Smooth muscle cell (in vitro differentiated cells): Measurements from ENCODE around the gene DNAH17. TPM values are rescaled to one million over a fixed set of nuclear protein-coding genes. Genes with fewer than 3 reads are reported as not detected.

Experiments
- DNase-seq: peaks from one replicate; lab custom pipeline; 2025; ENCODE audit not compliant: unreplicated experiment; lab: John Stamatoyannopoulos, UW
- H2AFZ ChIP-seq: fragments of 200-600 bp; sonication (generic); 2 replicates; pipeline ENCODE4 v1.6.0; 2016; ENCODE audit warnings: antibody characterized with exemption, low read depth, mild to moderate bottlenecking
- H3F3A ChIP-seq: fragments of 200-600 bp; sonication (generic); 2 replicates; pipeline ENCODE4 v1.6.0; 2017; ENCODE audit warnings: antibody characterized with exemption, low read depth
- H3K27ac ChIP-seq: fragments of 200-600 bp; sonication (generic); 2 replicates; pipeline ENCODE4 v1.5.1; 2016; ENCODE audit warnings: low read depth, mild to moderate bottlenecking
- H3K27me3 ChIP-seq: fragments of 200-600 bp; sonication (generic); 2 replicates; pipeline ENCODE4 v1.6.1; 2016; ENCODE audit warnings: low read depth, mild to moderate bottlenecking
- H3K36me3 ChIP-seq: fragments of 200-600 bp; sonication (generic); 2 replicates; pipeline ENCODE4 v1.5.1; 2016; ENCODE audit warnings: low read depth
- H3K4me1 ChIP-seq: fragments of 200-600 bp; sonication (generic); 2 replicates; pipeline ENCODE4 v1.5.1; 2016; ENCODE audit warnings: low read depth
- H3K4me2 ChIP-seq: fragments of 200-600 bp; sonication (generic); 2 replicates; pipeline ENCODE4 v1.6.0; 2016; ENCODE audit warnings: mild to moderate bottlenecking
- H3K4me3 ChIP-seq: fragments of 200-600 bp; sonication (generic); 2 replicates; pipeline ENCODE4 v1.5.1; 2016; ENCODE audit warnings: mild to moderate bottlenecking
- H3K79me2 ChIP-seq: fragments of 200-600 bp; sonication (generic); 2 replicates; pipeline ENCODE4 v1.6.0; 2016; ENCODE audit warnings: low read depth, mild to moderate bottlenecking
- H3K9ac ChIP-seq: fragments of 200-600 bp; sonication (generic); 2 replicates; pipeline ENCODE4 v1.6.0; 2016; ENCODE audit warnings: low read depth
- H3K9me3 ChIP-seq: fragments of 200-600 bp; sonication (generic); replicated peaks from 2 replicates; pipeline ENCODE4 v1.5.1; 2016; ENCODE audit warnings: low read depth
- H4K20me1 ChIP-seq: fragments of 200-600 bp; sonication (generic); 2 replicates; pipeline ENCODE4 v1.6.0; 2016; ENCODE audit warnings: low read depth
- CTCF ChIP-seq: fragments of 200-600 bp; sonication (generic); IDR thresholded peaks from 2 replicates; pipeline ENCODE4 v1.5.1; 2017; ENCODE audit warnings: borderline replicate concordance, mild to moderate bottlenecking, antibody characterized with exemption; ENCODE audit not compliant: insufficient read depth, poor library complexity, severe bottlenecking
- WGBS: methylation state at CpG from one replicate; pipeline ENCODE4 v1.1.7; 2016; ENCODE audit warnings: low lambda C conversion rate; 5-methylcytosine and 5-hydroxymethylcytosine counted together
- polyA plus RNA-seq: library from polyadenylated mRNA; unstranded; fragments of >200 nt; fragmentation: Nextera tagmentation; extraction: Ambion mirVana; gene quantifications from 2 replicates; pipeline ENCODE4 v1.2.1, GENCODE V29; 2016
- total RNA-seq: library from RNA; depleted of rRNA; stranded (reverse); fragments of >200 nt; gene quantifications from 2 replicates; pipeline ENCODE4 v1.2.3, GENCODE V29; 2014

The DNAH17 gene
- total and polyA plus RNA-seq, 2 experiments from 2014 or later, result 0.18 to 0.98 TPM

GRCh38 chr17:78619334-78619733, 42.1 kb upstream of the DNAH17 start:
- 93% methylated on average over 5 of the region's 5 CpGs for WGBS
- H3K36me3 ChIP-seq, result no peaks in the 10 kb centered on the region
- H3K9ac ChIP-seq, result no peak overlapping the region
- H3K4me3 ChIP-seq, result no peak overlapping the region
- no peaks in the 10 kb centered on the region for H3K79me2 ChIP-seq
- no peak overlapping the region for H3K27ac ChIP-seq
- no peak overlapping the region for H2AFZ ChIP-seq
- no peaks in the 10 kb centered on the region for H3K27me3 ChIP-seq
- no peaks in the 10 kb centered on the region for H3K9me3 ChIP-seq
- no peaks in the 10 kb centered on the region for H3K4me1 ChIP-seq
- no peak overlapping the region for H3K4me2 ChIP-seq
- no peaks in the 10 kb centered on the region for H4K20me1 ChIP-seq
- TF ChIP-seq CTCF, result no peak
- no peaks in the 10 kb centered on the region for H3F3A ChIP-seq
- no peak for DNase-seq

GRCh38 chr17:78618264-78619066, 41.3 kb upstream of the DNAH17 start:
- no peaks in the 10 kb centered on the region for H3K27me3 ChIP-seq
- no peaks in the 10 kb centered on the region for H4K20me1 ChIP-seq
- H3K4me3 ChIP-seq, result no peak overlapping the region
- no peak overlapping the region for H3K27ac ChIP-seq
- H3K36me3 ChIP-seq, result no peaks in the 10 kb centered on the region
- 83% methylated on average over 20 of the region's 20 CpGs for WGBS
- no peak overlapping the region for H3K9ac ChIP-seq
- H3K9me3 ChIP-seq, result no peaks in the 10 kb centered on the region
- no peaks in the 10 kb centered on the region for H3F3A ChIP-seq
- no peak for TF ChIP-seq CTCF
- no peak overlapping the region for H2AFZ ChIP-seq
- no peak overlapping the region for H3K4me2 ChIP-seq
- DNase-seq, result no peak
- no peaks in the 10 kb centered on the region for H3K79me2 ChIP-seq
- H3K4me1 ChIP-seq, result no peaks in the 10 kb centered on the region

- no peak for TF ChIP-seq CTCF
- H3K27me3 ChIP-seq, result no peaks in the 10 kb centered on the region
- H3K4me2 ChIP-seq, result no peak overlapping the region
- no peaks in the 10 kb centered on the region for H3K9me3 ChIP-seq
- H3K4me1 ChIP-seq, result no peaks in the 10 kb centered on the region
- no peak overlapping the region for H3K27ac ChIP-seq
- H3F3A ChIP-seq, result no peaks in the 10 kb centered on the region
- H3K79me2 ChIP-seq, result no peaks in the 10 kb centered on the region
- DNase-seq, result no peak
- no peak overlapping the region for H3K4me3 ChIP-seq
- no peaks in the 10 kb centered on the region for H4K20me1 ChIP-seq
- no peak overlapping the region for H2AFZ ChIP-seq
- WGBS, result 75% methylated on average over 8 of the region's 8 CpGs
- H3K36me3 ChIP-seq, result no peaks in the 10 kb centered on the region
- H3K9ac ChIP-seq, result no peak overlapping the region
Measured at GRCh38 chr17:78617511-78618061, 40.4 kb upstream of the DNAH17 start.
